ENCODE results near the gene DDAH1.
A peak's percentile ranks its signal among the peaks of the same experiment; 100 is the strongest.

The DDAH1 gene

GRCh38 chr1:85295654-85296053 lies 169.3 kb downstream of the DDAH1 start:
- no peak for DNase-seq

GRCh38 chr1:85295006-85295431 lies 169.9 kb downstream of the DDAH1 start:
- DNase-seq = no peak

- DNase-seq = no peak
Measured at GRCh38 chr1:85290826-85291225, 174.1 kb downstream of the DDAH1 start.

- DNase-seq = no peak
Measured at GRCh38 chr1:85289848-85290335, 175.1 kb downstream of the DDAH1 start.

- DNase-seq = no peak
Measured at GRCh38 chr1:85289207-85289847, 175.6 kb downstream of the DDAH1 start.

- no peak for DNase-seq
Measured at GRCh38 chr1:85284202-85284601, 180.8 kb downstream of the DDAH1 start.

GRCh38 chr1:85283475-85284199 lies 181.3 kb downstream of the DDAH1 start:
- no peak for DNase-seq

GRCh38 chr1:85282424-85282823 lies 182.5 kb downstream of the DDAH1 start:
- no peak for DNase-seq

- DNase-seq = no peak
Measured at GRCh38 chr1:85280636-85281035, 184.3 kb downstream of the DDAH1 start.

GRCh38 chr1:85279458-85280080 lies 185.4 kb downstream of the DDAH1 start:
- no peak for DNase-seq

GRCh38 chr1:85278853-85279314 lies 186.1 kb downstream of the DDAH1 start:
- DNase-seq = peak; percentile 30 to 41

- no peak for DNase-seq
Measured at GRCh38 chr1:85277802-85278201, 187.2 kb downstream of the DDAH1 start.

- DNase-seq = no peak
Measured at GRCh38 chr1:85276978-85277639, 187.8 kb downstream of the DDAH1 start.

GRCh38 chr1:85276215-85276977 lies 188.6 kb downstream of the DDAH1 start, which contains the start of gene BCL10:
Gene BCL10, minus strand, starts transcription at chr1:85276632. Its CDS starts 280 bp downstream, at chr1:85276352.
- peak; percentile 96 for DNase-seq

GRCh38 chr1:85275701-85276214 lies 189.2 kb downstream of the DDAH1 start:
- DNase-seq = no peak

GRCh38 chr1:85274969-85275453 lies 189.9 kb downstream of the DDAH1 start:
- no peak for DNase-seq

GRCh38 chr1:85273397-85273796 lies 191.6 kb downstream of the DDAH1 start:
- no peak for DNase-seq

GRCh38 chr1:85268801-85269585 lies 196.0 kb downstream of the DDAH1 start:
- no peak for DNase-seq

Measured in activated CD4-positive, alpha-beta T cell treated with anti-CD3 and anti-CD28 coated beads, Interleukin-2, amount 50 U/mL, for 4 hours (primary cell).